ENCODE measurements around the gene ARID3A.
"Not testable (repeated sequence)": the region's sequence is repeated elsewhere in the genome, so short reads cannot be mapped to it uniquely, and the experiment has no call there.

The ARID3A gene

DNA sequence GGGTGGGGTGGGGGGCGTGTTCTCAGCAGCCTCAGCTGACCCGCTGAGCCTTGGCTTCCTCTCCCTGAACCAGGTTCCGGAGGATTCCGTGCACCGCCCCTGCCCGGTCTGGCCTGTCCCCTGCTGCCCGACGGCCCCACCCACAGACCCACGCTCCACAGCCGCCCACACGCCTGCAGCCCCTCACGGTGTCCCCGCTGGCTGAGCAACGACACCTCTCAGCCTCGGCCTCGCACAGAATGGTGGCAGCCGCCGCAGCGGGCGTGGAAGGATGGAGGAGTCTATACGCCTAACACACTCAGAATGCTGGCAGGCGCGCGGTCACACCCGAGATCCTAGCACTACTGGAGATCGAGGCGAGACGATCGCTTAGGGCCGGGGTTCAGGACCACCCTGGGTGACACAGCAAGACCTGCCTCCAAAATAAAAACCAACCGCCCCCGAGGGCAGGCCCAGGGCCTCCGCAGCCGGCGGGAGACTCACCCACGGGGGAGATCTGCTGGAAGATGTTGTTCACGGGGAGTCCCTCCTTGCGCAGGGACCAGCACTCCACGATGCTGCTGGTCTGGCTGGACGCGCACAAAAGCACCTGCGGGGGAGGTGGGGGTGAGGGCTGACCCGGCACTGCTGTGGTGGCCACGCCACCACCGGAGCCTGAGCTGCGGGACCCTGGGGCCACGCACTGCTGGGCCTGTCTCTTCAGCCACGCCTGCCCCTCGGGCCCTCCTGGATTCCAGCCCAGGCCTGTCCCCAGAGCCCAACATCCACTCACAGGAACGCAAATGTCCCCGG is 41.2 kb upstream of the ARID3A start:
- Histone ChIP-seq H3K4me1 (ENCODE audit: control insufficient read depth, insufficient read depth, low read length) (no peaks in the 10 kb centered on the region), H3K27ac (ENCODE audit: low read depth, low read length) (no peak overlapping the region), H3K4me3 (ENCODE audit: low read depth, low read length) (no peak overlapping the region), H3K27me3 (ENCODE audit: control insufficient read depth, insufficient read depth, low read length) (no peaks in the 10 kb centered on the region), H3K9me3 (ENCODE audit: control insufficient read depth, insufficient read depth, low read depth, low read length) (no peaks in the 10 kb centered on the region), H3K36me3 (ENCODE audit: control insufficient read depth, insufficient read depth, low read length) (peaks cover 78% of the 10 kb centered on the region), H3K9ac (ENCODE audit: low read length) (no peak overlapping the region)

DNA sequence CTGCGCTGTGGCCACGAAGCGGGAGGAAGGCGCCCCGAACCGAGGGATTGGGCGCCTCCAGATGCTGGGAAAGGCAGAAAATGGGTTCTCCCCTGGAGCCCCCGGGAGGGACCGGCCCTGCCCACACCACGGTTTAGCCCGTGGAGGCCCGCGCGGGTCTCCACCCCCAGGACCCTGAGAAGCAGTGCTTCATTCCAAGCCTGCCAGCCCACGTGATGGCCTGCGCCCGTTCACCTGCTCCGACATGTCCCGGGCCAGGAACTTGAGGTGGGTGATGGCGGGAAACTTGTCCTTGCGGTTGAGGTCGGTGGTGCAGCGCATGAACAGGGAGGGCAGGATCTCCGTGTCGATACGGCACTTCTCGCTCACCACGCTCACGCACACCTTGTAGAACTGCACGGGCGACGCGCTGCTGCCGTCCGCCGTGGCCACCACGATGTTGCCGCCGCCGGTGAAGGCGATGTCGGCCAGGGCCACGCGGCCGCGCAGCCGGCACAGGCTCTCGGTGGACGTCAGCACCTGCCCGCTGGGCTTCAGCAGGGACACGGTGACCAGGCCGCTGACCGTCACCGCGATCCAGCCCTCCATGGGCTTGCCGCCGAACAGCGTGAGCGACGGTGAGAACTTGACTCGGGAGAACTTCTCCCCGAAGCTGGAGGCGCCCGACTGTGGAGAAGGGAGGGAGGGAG is 40.2 kb upstream of the ARID3A start:
- no peak overlapping the region for H3K27ac ChIP-seq (ENCODE audit: low read depth, low read length)
- no peak overlapping the region for H3K4me3 ChIP-seq (ENCODE audit: low read depth, low read length)
- H3K9ac ChIP-seq (ENCODE audit: low read length) = no peak overlapping the region
- H3K36me3 ChIP-seq (ENCODE audit: control insufficient read depth, insufficient read depth, low read length) = peaks cover 85% of the 10 kb centered on the region
- H3K9me3 ChIP-seq (ENCODE audit: control insufficient read depth, insufficient read depth, low read depth, low read length) = no peaks in the 10 kb centered on the region
- H3K4me1 ChIP-seq (ENCODE audit: control insufficient read depth, insufficient read depth, low read length) = no peaks in the 10 kb centered on the region
- H3K27me3 ChIP-seq (ENCODE audit: control insufficient read depth, insufficient read depth, low read length) = no peaks in the 10 kb centered on the region

DNA sequence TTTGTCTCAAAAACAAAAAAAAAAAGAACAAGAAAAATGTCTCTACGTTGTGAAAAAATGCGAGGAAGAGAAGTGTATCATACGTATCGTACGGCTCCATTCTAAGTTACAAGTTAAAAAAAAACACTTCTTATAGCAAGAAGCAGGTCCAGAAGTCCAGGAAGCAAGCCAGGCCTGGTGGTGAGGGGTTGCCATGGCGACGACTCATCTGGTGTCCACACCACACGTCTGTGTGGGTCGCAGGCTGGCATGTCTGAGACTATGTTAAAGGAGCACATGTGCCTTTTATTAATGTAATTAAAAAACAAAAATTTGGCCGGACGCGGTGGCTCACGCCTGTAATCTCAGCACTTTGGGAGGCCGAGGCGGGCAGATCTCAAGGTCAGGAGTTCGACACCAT is 38.8 kb upstream of the ARID3A start:
- Histone ChIP-seq H3K4me1 (ENCODE audit: control insufficient read depth, insufficient read depth, low read length) (no peaks in the 10 kb centered on the region), H3K9ac (ENCODE audit: low read length) (no peak overlapping the region), H3K27me3 (ENCODE audit: control insufficient read depth, insufficient read depth, low read length) (no peaks in the 10 kb centered on the region), H3K4me3 (ENCODE audit: low read depth, low read length) (no peak overlapping the region), H3K27ac (ENCODE audit: low read depth, low read length) (no peak overlapping the region), H3K9me3 (ENCODE audit: control insufficient read depth, insufficient read depth, low read depth, low read length) (no peaks in the 10 kb centered on the region), H3K36me3 (ENCODE audit: control insufficient read depth, insufficient read depth, low read length) (peaks cover 76% of the 10 kb centered on the region)

DNA sequence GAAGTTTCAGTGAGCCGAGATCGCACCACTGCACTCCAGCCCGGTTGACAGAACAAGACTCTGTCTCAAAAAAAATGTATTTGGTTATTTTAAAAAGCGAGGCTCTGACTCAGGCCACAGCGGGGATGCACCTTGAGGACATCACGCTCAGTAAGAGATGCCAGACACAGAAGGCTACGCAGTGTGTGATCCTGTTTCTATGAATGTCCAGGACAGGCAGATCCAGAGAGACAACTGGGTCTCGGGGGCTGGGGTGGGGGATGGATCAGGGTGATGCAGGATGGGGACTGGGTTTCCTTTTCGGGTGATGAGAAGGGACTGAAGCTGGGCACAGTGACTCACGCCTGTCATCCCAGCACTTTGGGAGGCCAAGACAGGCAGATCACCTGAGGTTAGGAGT is 38.2 kb upstream of the ARID3A start:
- Histone ChIP-seq H3K4me1 (ENCODE audit: control insufficient read depth, insufficient read depth, low read length) (no peaks in the 10 kb centered on the region), H3K9me3 (ENCODE audit: control insufficient read depth, insufficient read depth, low read depth, low read length) (no peaks in the 10 kb centered on the region), H3K27me3 (ENCODE audit: control insufficient read depth, insufficient read depth, low read length) (no peaks in the 10 kb centered on the region), H3K27ac (ENCODE audit: low read depth, low read length) (no peak overlapping the region), H3K4me3 (ENCODE audit: low read depth, low read length) (no peak overlapping the region), H3K9ac (ENCODE audit: low read length) (no peak overlapping the region), H3K36me3 (ENCODE audit: control insufficient read depth, insufficient read depth, low read length) (peaks cover 71% of the 10 kb centered on the region)

DNA sequence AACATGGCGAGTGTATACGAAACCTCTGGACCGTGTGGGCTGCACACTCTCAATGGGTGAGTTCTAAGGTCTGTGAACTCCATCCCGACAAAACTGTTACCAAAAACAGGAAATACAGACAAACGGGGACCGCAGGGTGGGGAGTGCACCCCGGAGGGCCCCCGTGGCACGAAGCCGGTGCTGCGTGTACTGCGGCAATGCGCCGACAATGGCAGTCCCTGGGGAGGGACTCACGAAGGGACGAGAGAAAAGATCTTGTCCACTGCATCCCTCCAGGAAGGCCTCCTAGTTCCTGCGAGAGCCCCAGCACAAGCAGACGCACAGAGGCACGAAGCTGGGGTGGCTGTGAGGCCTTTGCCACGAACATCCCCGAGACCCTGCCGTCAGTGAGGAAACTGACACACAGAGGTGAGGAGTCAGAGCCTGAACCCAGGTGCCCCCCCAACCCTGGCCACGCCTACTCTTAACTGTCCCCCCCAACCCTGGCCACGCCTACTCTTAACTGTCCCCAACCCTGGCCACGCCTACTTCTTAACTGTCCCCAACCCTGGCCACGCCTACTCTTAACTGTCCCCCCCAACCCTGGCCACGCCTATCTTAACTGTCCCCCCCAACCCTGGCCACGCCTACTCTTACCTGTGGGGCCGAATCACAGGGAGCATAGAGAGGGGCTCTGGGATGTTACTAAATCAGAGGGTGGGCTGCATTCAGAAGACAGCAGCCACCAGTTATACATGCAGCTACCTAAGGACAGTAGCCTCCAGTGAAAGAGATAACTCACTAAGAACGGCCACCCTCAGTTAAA is 37.1 kb upstream of the ARID3A start:
- H3K4me1 ChIP-seq (ENCODE audit: control insufficient read depth, insufficient read depth, low read length) = no peaks in the 10 kb centered on the region

DNA sequence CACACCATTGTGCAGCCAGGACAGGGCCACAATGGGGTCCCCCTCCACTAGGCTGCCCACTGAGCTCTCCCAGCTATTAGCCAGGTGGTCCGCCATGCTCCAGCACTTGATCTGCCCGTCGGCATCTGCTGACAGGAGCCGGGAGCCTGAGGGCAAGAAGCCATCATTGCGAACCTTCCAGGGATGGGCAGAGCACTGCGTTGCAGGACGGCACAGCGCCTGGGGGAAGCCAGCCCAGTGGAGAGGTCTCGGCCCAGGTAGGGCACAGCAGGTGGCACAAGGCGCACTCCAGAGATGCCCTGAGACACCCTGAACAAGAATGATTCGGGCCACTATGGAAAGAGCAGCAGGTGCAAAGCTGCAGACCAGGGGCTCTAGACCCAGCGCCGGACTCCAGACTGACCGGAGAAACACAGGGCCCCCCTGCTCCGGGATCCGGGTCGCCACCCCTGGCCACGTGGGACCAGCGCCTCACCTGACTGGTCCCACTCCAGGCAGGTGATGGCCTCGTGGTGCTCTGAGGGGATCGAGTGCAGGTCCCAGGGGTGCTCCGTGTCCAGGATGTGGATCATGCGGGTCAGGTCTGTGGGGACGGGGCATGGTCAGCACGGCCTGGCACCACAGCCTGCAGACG is 36.1 kb upstream of the ARID3A start:
- Histone ChIP-seq H3K4me3 (ENCODE audit: low read depth, low read length) (no peak overlapping the region), H3K9ac (ENCODE audit: low read length) (no peak overlapping the region), H3K27ac (ENCODE audit: low read depth, low read length) (no peak overlapping the region), H3K36me3 (ENCODE audit: control insufficient read depth, insufficient read depth, low read length) (peaks cover 52% of the 10 kb centered on the region), H3K4me1 (ENCODE audit: control insufficient read depth, insufficient read depth, low read length) (no peaks in the 10 kb centered on the region), H3K9me3 (ENCODE audit: control insufficient read depth, insufficient read depth, low read depth, low read length) (no peaks in the 10 kb centered on the region), H3K27me3 (ENCODE audit: control insufficient read depth, insufficient read depth, low read length) (no peaks in the 10 kb centered on the region)

More for the DNA sequence above, 37.1 kb upstream of the ARID3A start:
- H3K27me3 ChIP-seq (ENCODE audit: control insufficient read depth, insufficient read depth, low read length) = no peaks in the 10 kb centered on the region
- H3K9me3 ChIP-seq (ENCODE audit: control insufficient read depth, insufficient read depth, low read depth, low read length) = no peaks in the 10 kb centered on the region
- no peak overlapping the region for H3K4me3 ChIP-seq (ENCODE audit: low read depth, low read length)
- H3K36me3 ChIP-seq (ENCODE audit: control insufficient read depth, insufficient read depth, low read length) = peaks cover 61% of the 10 kb centered on the region
- H3K27ac ChIP-seq (ENCODE audit: low read depth, low read length) = no peak overlapping the region
- H3K9ac ChIP-seq (ENCODE audit: low read length) = no peak overlapping the region

DNA sequence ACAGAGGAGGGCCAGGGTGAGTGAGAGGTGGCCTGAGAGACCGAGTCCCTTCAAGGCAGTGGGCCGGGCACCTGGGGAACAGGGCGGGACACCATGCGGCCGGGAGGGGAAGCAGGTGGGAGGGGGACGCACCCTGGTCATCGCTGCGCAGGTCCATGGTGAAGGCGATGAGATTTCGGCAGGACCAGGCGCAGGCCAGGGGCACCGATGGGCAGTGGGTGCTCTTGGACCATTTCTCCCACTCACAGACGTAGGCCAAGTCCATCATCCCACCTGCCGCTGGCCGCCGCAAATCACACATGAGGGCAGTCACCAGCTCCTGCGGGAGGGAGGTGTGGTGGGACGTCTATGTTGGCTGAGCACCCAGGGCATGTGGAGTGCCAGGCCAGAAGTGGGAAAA is 35.0 kb upstream of the ARID3A start:
- Histone ChIP-seq H3K4me3 (ENCODE audit: low read depth, low read length) (no peak overlapping the region), H3K4me1 (ENCODE audit: control insufficient read depth, insufficient read depth, low read length) (peaks cover 5% of the 10 kb centered on the region; the same call in 1 of the 2 replicates), H3K27me3 (ENCODE audit: control insufficient read depth, insufficient read depth, low read length) (no peaks in the 10 kb centered on the region), H3K36me3 (ENCODE audit: control insufficient read depth, insufficient read depth, low read length) (peaks cover 42% of the 10 kb centered on the region), H3K9me3 (ENCODE audit: control insufficient read depth, insufficient read depth, low read depth, low read length) (no peaks in the 10 kb centered on the region), H3K27ac (ENCODE audit: low read depth, low read length) (no peak overlapping the region), H3K9ac (ENCODE audit: low read length) (no peak overlapping the region)

DNA sequence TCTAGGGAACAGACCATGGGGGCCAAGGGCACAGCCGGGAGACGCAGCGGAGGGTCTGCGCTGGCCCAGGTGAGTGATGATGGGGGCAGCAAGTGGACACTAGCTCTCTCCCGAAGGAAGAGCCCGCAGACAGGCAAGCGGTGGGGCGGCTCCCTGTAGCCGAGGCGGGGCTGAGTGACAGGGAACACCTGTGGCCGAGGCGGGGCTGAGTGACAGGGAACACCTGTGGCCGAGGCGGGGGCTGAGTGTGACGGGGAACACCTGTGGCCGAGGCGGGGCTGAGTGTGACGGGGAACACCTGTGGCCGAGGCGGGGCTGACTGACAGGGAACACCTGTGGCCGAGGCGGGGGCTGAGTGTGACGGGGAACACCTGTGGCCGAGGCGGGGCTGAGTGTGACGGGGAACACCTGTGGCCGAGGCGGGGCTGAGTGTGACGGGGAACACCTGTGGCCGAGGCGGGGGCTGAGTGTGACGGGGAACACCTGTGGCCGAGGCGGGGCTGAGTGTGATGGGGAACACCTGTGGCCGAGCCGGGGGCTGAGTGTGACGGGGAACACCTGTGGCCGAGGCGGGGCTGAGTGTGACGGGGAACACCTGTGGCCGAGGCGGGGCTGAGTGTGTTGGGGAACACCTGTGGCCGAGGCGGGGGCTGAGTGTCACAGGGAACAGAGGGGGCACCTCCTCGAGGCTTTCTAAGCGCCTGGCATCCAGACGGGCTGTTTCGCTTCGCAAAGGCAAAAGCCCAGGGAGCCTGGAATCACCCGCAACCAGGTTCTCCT is 34.2 kb upstream of the ARID3A start:
- Histone ChIP-seq H3K36me3 (ENCODE audit: control insufficient read depth, insufficient read depth, low read length) (peaks cover 35% of the 10 kb centered on the region), H3K4me3 (ENCODE audit: low read depth, low read length) (peak overlapping the region; percentile 92), H3K9ac (ENCODE audit: low read length) (peak overlapping the region; percentile 48)
- H3K4me1 ChIP-seq (ENCODE audit: control insufficient read depth, insufficient read depth, low read length); H3K9me3 ChIP-seq (ENCODE audit: control insufficient read depth, insufficient read depth, low read depth, low read length); H3K27me3 ChIP-seq (ENCODE audit: control insufficient read depth, insufficient read depth, low read length); H3K27ac ChIP-seq (ENCODE audit: low read depth, low read length): not testable (repeated sequence)

DNA sequence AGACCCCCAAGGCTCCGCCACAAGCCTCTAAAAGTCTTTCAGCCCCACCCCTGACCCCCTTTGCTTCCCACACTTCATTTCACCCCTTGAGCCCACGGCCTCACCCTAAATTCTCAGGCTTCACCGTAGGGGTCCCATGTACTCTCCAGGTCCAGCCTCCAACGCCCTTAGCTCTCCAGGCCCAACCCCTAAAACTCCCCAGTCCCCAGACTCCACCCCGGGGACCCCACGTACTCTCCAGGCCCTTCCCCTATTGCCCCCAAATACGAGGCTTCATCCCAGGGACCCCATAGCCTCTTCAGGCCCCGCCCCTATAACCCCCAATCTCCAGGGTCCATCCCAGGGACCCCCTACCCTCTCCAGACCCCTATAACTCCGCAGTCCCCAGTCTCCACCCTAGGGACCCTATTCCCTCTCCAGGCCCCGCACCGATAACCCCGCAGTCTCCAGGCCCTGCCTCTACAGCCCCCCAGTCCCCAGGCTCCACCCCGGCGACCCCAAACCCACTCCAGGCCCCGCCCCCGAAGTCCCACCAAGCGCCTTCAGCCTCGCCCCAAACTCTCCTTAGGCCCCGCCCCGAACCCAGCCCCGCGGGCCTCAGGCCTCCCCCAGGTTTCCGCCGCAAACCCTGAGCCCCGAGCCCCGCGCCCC is 33.5 kb upstream of the ARID3A start:
- Histone ChIP-seq H3K27ac (ENCODE audit: low read depth, low read length) (no peak overlapping the region), H3K4me1 (ENCODE audit: control insufficient read depth, insufficient read depth, low read length) (peaks cover 5% of the 10 kb centered on the region; the same call in 1 of the 2 replicates), H3K9ac (ENCODE audit: low read length) (peak overlapping the region; percentile 48), H3K9me3 (ENCODE audit: control insufficient read depth, insufficient read depth, low read depth, low read length) (no peaks in the 10 kb centered on the region), H3K27me3 (ENCODE audit: control insufficient read depth, insufficient read depth, low read length) (no peaks in the 10 kb centered on the region), H3K36me3 (ENCODE audit: control insufficient read depth, insufficient read depth, low read length) (peaks cover 30% of the 10 kb centered on the region), H3K4me3 (ENCODE audit: low read depth, low read length) (peak overlapping the region; percentile 92)
